ES-I3 (cell line): ENCODE measurements around the gene THBS1.

ENCODE experiments used
- H3K36me3 ChIP-seq: 2 replicates; pipeline ENCODE4 v1.6.1; 2013; ENCODE audit warnings: mild to moderate bottlenecking, low read length, control low read depth, moderate library complexity; ENCODE audit not compliant: insufficient read depth
- H3K4me1 ChIP-seq: 2 replicates; pipeline ENCODE4 v1.6.1; 2013; ENCODE audit warnings: mild to moderate bottlenecking, control low read depth, low read length; ENCODE audit not compliant: insufficient read depth
- H3K9ac ChIP-seq: 2 replicates; pipeline ENCODE4 v1.6.1; 2013; ENCODE audit warnings: low read depth, mild to moderate bottlenecking, low read length, moderate library complexity
- H3K9me3 ChIP-seq: 2 replicates; pipeline ENCODE4 v1.6.1; 2013; ENCODE audit warnings: mild to moderate bottlenecking, low read length, moderate library complexity; ENCODE audit not compliant: control insufficient read depth, insufficient read depth

The THBS1 gene

DNA sequence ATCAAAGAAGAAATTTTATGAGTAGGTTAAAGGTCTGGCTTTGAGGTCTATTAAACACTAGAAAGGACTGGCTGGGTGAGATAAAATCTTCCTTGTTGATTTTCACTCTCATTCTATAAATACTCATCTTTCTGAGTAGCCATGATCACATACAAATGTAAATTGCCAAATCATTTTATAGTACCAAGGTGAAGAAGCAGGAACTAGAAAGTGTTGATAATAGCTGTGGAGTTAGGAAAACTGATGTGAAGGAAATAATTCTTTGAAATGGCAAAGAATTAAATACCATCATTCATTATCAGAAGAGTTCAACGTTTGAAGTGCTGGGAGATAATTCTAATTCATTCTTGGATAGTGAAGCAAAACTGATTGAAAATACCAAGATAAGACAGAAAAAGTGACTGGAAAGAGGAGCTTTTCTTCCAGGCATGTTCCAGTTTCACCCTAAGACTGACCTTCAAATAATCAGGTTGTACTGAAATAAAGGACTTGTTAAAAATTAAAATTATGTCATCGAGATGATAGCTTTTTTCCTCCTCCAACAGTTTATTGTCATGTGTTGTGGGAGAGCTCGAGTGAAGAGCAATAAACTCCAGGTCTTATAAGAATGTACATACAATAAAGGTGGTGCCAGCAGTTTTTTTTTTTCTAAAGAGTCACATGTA lies 17.4 kb downstream of the THBS1 start:
- H3K9me3 ChIP-seq: no peaks in the 10 kb centered on the region
- H3K9ac ChIP-seq: no peak overlapping the region
- peaks cover 16% of the 10 kb centered on the region for H3K36me3 ChIP-seq
- H3K4me1 ChIP-seq: no peaks in the 10 kb centered on the region

DNA sequence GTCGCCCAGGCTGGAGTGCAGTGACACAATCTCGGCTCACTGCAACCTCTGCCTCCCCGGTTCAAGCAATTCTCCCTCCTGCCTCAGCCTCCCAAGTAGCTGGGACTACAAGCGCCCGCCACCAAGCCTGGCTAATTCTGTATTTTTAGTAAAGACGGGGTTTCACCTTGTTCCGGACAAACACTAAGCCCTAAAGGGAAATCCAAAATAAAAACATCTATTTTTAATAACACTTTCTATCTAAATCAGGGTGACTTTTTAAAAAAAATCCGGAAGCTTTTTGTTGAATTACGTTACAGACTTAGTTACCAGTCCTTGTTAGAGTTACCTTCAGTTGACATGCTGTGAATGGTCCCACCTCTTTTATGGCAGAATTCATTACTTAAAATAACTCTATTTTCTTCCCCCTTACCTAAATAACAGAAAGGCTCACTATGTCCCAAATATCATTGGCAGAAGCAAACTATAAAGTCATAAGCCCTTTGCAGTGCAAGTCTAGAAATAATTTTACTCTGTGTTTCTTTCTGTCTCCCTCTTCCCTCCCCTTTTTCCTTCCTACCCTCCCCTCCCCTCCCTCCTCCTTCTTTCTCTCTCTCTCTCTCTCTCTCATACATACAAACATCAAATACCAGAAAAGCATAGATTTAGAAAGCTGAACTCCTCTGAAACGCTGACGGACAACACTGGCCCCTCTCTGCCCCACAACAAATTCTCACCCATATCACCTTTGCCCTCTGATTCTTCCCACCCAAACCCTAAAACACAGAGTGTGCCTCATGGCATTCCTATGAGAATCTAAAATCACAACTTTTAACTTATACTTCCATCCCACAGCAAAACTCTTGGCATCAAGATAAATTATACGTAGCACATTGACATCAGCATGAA lies 18.3 kb downstream of the THBS1 start:
- Histone ChIP-seq H3K36me3 (peaks cover 9% of the 10 kb centered on the region; the same call in 1 of the 2 replicates), H3K9me3 (no peaks in the 10 kb centered on the region), H3K4me1 (no peaks in the 10 kb centered on the region), H3K9ac (no peak overlapping the region; the same call in 1 of the 2 replicates)

DNA sequence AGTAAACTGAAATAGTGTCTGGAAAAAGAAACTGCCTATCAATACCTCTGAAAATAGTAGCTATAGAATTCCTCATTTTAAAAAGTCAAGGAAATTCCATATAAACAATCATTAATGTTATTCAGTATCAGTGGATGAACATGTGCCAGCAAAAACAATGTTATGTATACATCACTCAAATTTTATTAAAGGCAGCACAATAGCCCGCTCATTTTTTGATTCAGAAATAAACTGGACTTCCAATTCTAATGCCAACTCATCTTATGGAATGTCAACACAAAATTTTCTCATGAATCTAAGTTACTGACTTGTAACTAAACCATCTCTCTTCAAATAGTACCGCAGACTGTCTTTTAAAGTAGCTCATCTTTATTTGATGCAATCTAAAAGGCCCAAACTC lies 19.0 kb downstream of the THBS1 start:
- Histone ChIP-seq H3K9ac (no peak overlapping the region), H3K9me3 (no peaks in the 10 kb centered on the region), H3K36me3 (peaks cover 7% of the 10 kb centered on the region; the same call in 1 of the 2 replicates), H3K4me1 (no peaks in the 10 kb centered on the region)

DNA sequence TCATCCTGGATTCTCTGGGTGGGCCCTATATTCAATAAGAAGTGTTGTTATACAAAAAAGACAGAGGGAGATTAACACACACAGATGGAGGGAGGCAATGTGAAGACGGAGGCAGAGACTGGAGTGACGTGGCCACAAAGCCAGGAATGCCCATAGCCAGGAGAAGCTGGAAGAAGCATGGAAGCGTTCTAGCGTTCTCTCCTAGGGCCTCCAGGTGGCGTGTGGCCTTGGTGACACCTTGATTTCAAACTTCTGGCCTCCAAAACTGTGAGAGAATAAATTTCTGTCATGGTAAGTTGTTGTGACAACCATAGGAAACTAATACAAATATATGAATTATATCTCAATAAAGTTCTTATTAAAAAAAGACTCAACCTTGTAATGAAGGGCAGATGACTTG lies 21.3 kb downstream of the THBS1 start:
- Histone ChIP-seq H3K9ac (no peak overlapping the region), H3K9me3 (no peaks in the 10 kb centered on the region), H3K4me1 (no peaks in the 10 kb centered on the region), H3K36me3 (no peaks in the 10 kb centered on the region)

DNA sequence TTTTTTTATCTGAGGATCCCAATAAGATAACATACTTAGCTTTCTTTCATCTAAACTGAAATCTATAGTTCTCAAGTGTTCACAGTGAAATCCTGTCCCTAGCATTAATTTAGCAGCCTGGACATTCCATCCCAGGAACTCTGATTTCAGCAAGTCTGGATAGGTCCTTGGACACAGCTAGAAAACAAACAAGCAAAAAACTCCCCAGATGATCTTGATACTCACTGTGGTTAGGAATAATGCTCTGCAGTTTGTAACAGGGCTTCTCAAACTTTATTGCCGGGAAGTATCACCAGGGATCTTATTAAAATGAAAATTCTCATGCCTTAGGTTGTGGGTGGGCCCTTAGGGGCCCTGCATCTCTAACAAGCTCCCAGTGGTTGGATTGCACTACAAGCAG lies 24.3 kb downstream of the THBS1 start:
- no peak overlapping the region for H3K9ac ChIP-seq
- no peaks in the 10 kb centered on the region for H3K36me3 ChIP-seq
- no peaks in the 10 kb centered on the region for H3K4me1 ChIP-seq

DNA sequence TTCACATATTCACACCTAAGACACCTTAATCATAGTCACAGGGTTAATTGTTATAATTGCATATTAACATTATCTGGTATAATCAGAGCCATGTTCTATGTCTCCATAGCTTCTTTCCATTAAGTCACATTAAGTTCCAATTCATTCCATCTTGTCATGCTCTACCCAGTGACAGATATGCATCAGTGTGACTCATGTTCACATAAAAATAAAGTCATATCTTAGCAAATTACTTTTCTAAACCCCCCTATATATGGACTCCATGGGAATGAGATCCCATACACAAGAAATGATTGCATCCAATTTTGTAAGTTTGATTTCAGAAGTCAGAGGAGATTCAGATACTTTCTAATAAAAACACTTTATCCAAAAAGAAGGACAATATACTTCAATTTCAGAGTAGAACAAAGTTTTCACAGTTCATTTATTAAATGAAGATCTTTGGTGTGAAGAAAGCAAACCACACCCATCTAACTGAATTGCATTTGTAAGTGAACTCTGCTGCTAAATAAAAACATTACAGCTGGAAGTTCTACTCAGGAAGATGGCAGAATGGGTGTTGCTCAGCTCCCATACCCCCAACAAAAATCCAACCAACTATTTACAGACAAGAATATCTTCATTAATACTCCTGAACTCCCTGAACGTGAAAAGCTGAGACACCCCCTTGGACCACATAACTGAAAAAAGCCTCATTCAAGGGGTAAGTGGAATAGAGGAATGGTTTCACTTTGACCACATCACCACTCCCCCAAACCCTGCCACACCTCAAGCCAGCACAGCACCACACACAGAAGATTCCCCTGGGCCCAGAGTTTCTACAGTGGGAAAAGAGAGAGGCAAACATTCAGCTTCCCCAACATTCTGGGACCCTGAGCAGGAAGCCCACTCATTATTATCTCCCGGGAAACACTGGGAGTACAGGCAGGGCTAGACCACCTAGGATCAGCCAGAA lies 27.6 kb downstream of the THBS1 start:
- no peaks in the 10 kb centered on the region for H3K4me1 ChIP-seq
- no peak overlapping the region for H3K9ac ChIP-seq
- no peaks in the 10 kb centered on the region for H3K36me3 ChIP-seq
- H3K9me3 ChIP-seq: no peaks in the 10 kb centered on the region

More for the DNA sequence above, 24.3 kb downstream of the THBS1 start:
- no peaks in the 10 kb centered on the region for H3K9me3 ChIP-seq

DNA sequence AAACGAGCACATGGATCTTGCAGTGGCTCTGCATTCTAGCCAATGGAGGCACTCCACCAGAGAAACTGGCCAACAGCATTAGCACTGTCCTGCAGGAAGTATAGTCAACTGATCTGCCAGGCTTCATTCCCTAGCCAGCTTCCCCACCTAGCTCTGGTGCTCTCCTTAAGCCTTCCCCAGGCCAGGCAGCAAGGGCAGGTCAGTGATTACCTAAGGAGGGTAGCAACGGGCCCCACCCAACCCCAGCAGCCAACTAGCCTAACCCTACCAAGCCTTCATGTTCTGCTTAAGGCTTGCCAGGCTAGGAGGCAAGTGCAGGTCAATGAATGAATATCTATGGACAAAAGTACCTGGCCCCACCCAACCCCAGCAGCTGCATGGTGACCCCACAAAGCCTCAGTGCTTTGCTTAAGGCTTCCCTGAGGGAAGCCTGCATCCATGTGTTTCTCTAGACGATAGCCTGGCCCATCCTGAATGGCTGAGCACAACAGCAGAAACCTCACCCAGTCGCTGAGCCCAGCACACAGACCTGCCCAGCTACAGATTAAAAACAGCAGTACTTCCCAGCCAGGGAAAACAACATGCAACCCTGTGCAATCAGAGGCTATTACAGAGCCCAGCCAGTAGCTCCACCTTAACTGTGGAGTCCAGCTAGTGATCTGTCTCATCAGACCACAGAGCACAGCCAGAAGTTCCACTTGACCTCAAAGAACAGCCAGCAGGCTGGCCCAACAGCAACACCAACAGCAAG lies 28.5 kb downstream of the THBS1 start:
- Histone ChIP-seq H3K36me3 (no peaks in the 10 kb centered on the region), H3K9ac (no peak overlapping the region), H3K9me3 (no peaks in the 10 kb centered on the region), H3K4me1 (no peaks in the 10 kb centered on the region)

DNA sequence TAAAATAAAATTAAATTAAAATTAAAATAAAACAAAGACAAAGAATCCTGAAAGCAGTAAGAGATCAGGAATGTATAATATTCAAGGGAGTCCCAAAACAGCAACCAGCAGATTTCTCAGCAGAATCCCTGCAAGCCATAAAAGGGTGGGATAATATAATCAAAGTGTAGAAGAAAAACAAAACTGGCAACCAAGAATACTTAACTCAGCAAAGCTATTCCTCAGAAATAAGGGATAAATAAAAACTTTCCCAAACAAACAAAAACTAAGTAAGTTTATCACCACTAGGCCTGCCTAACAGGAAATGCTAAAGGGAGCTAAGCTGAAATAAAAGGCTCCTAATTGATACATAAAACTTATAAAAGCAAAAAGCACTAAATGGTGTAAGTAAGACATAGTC lies 29.8 kb downstream of the THBS1 start:
- no peaks in the 10 kb centered on the region; the same call in 1 of the 2 replicates for H3K9me3 ChIP-seq
- no peak overlapping the region for H3K9ac ChIP-seq
- no peaks in the 10 kb centered on the region for H3K36me3 ChIP-seq
- H3K4me1 ChIP-seq: no peaks in the 10 kb centered on the region

DNA sequence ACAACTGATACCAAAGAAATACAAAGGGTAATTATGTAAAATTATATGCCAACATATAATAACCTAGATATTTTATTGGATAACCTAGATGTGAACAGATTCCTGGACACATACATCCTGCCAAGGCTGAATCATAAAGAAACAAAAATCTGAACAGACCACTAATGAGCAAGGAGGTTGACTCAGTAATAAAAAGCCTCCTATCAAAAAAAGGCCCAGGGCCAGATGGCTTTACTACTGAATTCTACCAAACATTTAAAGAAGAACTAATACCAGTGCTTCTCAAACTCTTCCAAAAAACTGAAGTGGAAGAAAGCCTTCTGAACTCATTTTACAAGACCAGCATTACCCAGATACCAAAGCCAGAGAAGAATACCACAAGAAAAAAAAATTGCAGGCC lies 32.4 kb downstream of the THBS1 start:
- Histone ChIP-seq H3K4me1 (no peaks in the 10 kb centered on the region), H3K9me3 (no peaks in the 10 kb centered on the region; the same call in 1 of the 2 replicates), H3K9ac (no peak overlapping the region), H3K36me3 (no peaks in the 10 kb centered on the region)

DNA sequence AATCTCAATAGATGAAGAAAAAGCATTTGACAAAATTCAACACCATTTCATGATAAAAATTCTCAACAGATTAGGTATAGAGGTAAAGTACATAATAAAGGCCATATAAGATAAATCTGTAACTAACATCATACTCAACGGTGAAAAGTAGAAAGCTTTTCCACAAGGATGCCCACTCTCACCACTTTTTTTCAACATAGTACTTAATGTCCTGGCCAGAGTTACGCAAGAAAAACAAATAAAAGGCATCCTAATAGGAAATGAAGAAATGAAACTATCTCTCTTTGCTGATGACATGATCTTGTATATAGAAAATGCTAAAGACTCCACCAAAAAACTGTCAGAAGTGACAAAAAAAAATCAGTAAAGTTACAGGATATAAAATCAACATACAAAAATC lies 33.0 kb downstream of the THBS1 start:
- Histone ChIP-seq H3K9ac (no peak overlapping the region), H3K36me3 (no peaks in the 10 kb centered on the region), H3K9me3 (no peaks in the 10 kb centered on the region; the same call in 1 of the 2 replicates), H3K4me1 (no peaks in the 10 kb centered on the region)

DNA sequence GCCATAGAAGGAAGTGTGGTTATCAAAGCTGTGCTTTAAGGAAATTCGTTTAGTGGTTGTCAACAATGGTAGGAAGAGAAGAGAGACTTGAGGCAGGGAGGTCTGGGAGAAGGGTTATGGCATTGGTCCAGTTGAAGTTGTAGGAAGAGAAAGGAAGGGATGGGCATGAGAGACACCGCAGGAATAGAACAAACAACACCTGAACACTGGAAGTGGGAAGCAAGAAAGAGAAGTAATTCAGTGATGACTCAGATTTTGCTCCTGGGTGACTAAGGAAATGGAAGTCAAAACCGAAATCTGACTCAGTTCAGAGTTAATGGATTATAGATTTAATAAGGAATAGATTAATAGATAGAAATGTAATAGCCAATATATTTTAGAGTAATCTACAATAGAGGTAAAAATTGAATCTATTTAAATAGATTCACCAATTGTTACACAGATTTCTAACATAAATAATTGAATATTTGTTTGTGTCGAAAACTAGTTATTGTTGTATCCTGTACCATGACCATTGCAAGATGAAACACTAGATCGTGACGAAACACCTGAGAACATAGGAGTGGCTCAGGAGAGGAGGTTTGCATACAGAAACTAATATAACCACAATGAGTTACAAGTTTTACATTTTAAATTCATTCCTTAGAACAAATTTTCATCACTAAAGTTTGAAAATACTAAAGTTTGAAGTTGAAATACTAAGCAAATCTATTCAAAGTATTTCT lies 36.0 kb downstream of the THBS1 start:
- Histone ChIP-seq H3K36me3 (no peaks in the 10 kb centered on the region), H3K4me1 (no peaks in the 10 kb centered on the region), H3K9me3 (no peaks in the 10 kb centered on the region; the same call in 1 of the 2 replicates), H3K9ac (no peak overlapping the region)

DNA sequence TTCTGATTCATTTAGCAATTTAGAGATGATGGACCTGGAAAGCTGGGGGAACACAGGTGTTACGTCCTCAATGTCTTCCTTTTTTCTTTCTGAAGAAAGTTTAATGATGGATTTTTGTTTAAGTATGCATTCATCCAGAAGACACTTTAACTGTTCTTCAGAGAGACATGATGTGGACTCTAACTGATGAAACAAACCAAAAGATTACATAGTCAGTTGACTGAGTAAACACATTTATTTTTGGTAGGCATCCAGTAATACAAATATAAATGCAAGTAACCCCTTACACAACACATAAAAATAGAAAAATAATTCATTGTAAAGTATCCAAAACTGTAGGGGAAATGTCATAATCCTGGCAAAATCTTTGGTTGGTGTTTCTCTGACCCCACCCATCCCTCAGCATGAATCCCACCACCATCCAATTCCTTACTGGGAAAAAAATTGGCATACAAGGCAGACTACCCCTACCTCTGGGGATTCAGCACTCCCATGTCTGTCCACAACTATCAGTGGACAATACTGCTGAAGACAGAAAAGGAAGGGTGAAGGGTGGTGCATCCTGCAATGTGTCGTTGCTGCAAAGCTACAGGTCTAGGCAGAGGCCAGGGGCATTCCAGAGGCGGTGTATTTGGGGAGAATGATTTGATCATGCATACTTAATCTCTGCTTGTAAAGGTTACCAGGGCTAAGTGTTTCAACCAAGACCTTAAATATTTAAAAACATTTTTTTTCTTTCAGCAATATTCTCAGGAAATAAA lies 37.4 kb downstream of the THBS1 start:
- no peaks in the 10 kb centered on the region for H3K4me1 ChIP-seq
- H3K9me3 ChIP-seq: no peaks in the 10 kb centered on the region; the same call in 1 of the 2 replicates
- H3K36me3 ChIP-seq: no peaks in the 10 kb centered on the region
- no peak overlapping the region for H3K9ac ChIP-seq
